Activated CD4-positive, alpha-beta T cell treated with anti-CD3 and anti-CD28 coated beads for 36 hours (primary cell): ENCODE measurements around the gene STYXL1. TPM values are rescaled to one million over a fixed set of nuclear protein-coding genes. Genes with fewer than 3 reads are reported as not detected.

Experiments
- ATAC-seq: fragments of 200-7000 bp; cut with Tn5 transposase; one replicate; pipeline ENCODE4 v1.10.0; 2021; ENCODE audit warnings: mild to moderate bottlenecking, moderate library complexity
- CTCF ChIA-PET: fragments of 350-600 bp; sonication (Branson Sonifier 250); formaldehyde crosslinking; loops from one replicate; lab custom pipeline; 2021; ENCODE audit warnings: antibody characterized with exemption; lab: Charles Lee
- POLR2A ChIA-PET: fragments of 350-600 bp; sonication (Branson Sonifier 250); formaldehyde crosslinking; loops from one replicate; lab custom pipeline; 2021; ENCODE audit warnings: antibody characterized with exemption, inconsistent platforms; lab: Charles Lee
- DNase-seq: peaks from one replicate; pipeline ENCODE4 v3.0.0-alpha.2; 2020
- H3K27ac Mint-ChIP-seq: one replicate; pipeline ENCODE4 v1.8.0; 2021; ENCODE audit warnings: mixed read lengths
- H3K27me3 Mint-ChIP-seq: one replicate; pipeline ENCODE4 v1.8.0; 2021; ENCODE audit warnings: mixed read lengths
- H3K36me3 Mint-ChIP-seq: one replicate; pipeline ENCODE4 v1.8.0; 2021; ENCODE audit warnings: low read depth, mixed read lengths
- H3K4me1 Mint-ChIP-seq: one replicate; pipeline ENCODE4 v1.8.0; 2021; ENCODE audit warnings: mixed read lengths
- H3K4me3 Mint-ChIP-seq: one replicate; pipeline ENCODE4 v1.8.0; 2021; ENCODE audit warnings: mild to moderate bottlenecking, moderate library complexity, mixed read lengths
- H3K9me3 Mint-ChIP-seq: one replicate; pipeline ENCODE4 v1.8.0; 2021; ENCODE audit warnings: low read depth, mixed read lengths
- intact Hi-C, 2 experiments: fragments of 100-400 bp; cut with DNase I in 1 of 2; cut with micrococcal nuclease in 1 of 2; formaldehyde crosslinking; loops; one replicate each; pipeline versions ENCODE4 v1.14.2 to v1.15.1; 2022 to 2024; cut with DNase I, micrococcal nuclease
- total RNA-seq, 2 experiments: library from RNA; stranded (reverse); gene quantifications; one replicate each; pipeline ENCODE4 v1.2.3, GENCODE V29; 2021

STYXL1 gene
- total RNA-seq, 2 experiments from 2014 or later, result 47.5 to 50.5 TPM

- ATAC-seq (no peak), DNase-seq (no peak)
- ChIA-PET POLR2A (no interaction called here), CTCF (no interaction called here)
- Mint-ChIP-seq H3K9me3 (no peaks in the 10 kb centered on the region), H3K4me1 (no peaks in the 10 kb centered on the region), H3K27me3 (no peaks in the 10 kb centered on the region), H3K27ac (no peak overlapping the region), H3K36me3 (peaks cover 5% of the 10 kb centered on the region), H3K4me3 (no peak overlapping the region)
- intact Hi-C loops, result no loop called here
Measured at GRCh38 chr7:75962607-75963380, 85.0 kb downstream of the STYXL1 start.

DNA sequence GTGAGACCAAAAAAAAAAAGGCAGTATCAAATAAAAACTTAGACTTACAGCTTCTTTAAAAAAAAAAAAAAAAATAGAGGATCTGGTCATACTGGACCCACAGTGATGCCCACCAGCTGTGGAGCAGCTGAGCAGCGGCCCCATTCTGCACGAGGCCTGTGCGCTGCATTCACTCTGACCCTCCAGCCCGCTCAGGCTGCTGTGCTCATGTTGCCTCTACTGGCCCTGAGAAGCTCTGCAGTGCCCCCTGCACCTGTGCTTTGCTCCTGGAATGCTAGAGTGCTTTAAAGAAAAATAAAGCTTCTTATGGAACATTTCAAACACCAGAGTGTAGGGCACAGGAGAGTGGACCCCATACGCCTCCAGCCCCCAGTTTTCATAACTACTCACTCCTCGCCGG lies 86.6 kb downstream of the STYXL1 start:
- Mint-ChIP-seq H3K27me3 (no peaks in the 10 kb centered on the region), H3K36me3 (peaks cover 5% of the 10 kb centered on the region), H3K27ac (no peak overlapping the region), H3K4me1 (no peaks in the 10 kb centered on the region), H3K9me3 (no peaks in the 10 kb centered on the region), H3K4me3 (no peak overlapping the region)
- POLR2A ChIA-PET, result no interaction called here
- CTCF ChIA-PET, result interaction anchor here (0.6 to 0.9 kb wide), 2 partner anchors 23 to 59 kb away, joined by 3 read pairs; no protein-coding TSS in a partner anchor
- DNase-seq (no peak), ATAC-seq (no peak)
- intact Hi-C loops, result no loop called here

GRCh38 chr7:75960372-75960771 lies 87.4 kb downstream of the STYXL1 start:
- no peak overlapping the region for H3K4me3 Mint-ChIP-seq
- H3K4me1 Mint-ChIP-seq, result no peaks in the 10 kb centered on the region
- CTCF ChIA-PET, result no interaction called here
- peaks cover 5% of the 10 kb centered on the region for H3K36me3 Mint-ChIP-seq
- DNase-seq (no peak), ATAC-seq (no peak)
- intact Hi-C loops, result no loop called here
- no peaks in the 10 kb centered on the region for H3K27me3 Mint-ChIP-seq
- POLR2A ChIA-PET, result no interaction called here
- no peaks in the 10 kb centered on the region for H3K9me3 Mint-ChIP-seq
- no peak overlapping the region for H3K27ac Mint-ChIP-seq

DNA sequence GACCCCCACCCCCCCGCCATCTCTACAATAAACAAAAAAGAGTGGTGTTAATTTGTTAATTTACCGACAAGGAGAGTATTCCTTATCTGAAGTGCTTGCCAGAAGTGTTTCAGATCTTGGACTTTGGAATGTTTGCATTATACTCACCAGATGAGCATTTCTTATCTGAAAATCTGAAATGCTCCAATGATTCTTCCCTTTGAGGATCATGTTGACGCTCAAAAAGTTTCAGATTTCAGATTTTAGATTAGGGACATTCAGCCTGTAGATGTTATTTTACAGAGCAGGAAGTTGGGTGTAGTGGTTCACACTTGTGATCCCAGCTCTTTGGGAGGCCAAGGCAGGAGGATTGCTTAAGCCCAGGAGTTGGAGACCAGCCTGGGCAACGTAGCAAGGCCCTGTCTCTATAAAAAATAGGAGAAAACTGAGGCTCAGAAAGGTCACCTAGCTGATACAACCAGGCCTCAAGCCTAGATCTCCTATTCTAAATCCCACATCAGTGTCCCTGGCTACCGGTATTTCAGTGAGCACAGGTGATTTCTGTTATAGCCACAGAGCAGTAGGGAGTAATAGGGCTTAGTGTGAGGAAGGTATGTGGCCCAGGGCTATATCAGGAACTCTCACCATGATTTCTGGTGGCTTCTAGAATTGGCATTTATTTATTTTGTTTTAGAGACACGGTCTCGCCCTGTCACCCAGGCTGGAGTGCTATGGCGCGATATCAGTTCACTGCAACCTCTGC lies 88.8 kb downstream of the STYXL1 start:
- ChIA-PET POLR2A (no interaction called here), CTCF (no interaction called here)
- Mint-ChIP-seq H3K27ac (no peak overlapping the region), H3K27me3 (no peaks in the 10 kb centered on the region), H3K4me3 (no peak overlapping the region), H3K4me1 (no peaks in the 10 kb centered on the region), H3K36me3 (peaks cover 7% of the 10 kb centered on the region), H3K9me3 (no peaks in the 10 kb centered on the region)
- ATAC-seq, result no peak
- intact Hi-C loops, result no loop called here
- DNase-seq, result no peak

DNA sequence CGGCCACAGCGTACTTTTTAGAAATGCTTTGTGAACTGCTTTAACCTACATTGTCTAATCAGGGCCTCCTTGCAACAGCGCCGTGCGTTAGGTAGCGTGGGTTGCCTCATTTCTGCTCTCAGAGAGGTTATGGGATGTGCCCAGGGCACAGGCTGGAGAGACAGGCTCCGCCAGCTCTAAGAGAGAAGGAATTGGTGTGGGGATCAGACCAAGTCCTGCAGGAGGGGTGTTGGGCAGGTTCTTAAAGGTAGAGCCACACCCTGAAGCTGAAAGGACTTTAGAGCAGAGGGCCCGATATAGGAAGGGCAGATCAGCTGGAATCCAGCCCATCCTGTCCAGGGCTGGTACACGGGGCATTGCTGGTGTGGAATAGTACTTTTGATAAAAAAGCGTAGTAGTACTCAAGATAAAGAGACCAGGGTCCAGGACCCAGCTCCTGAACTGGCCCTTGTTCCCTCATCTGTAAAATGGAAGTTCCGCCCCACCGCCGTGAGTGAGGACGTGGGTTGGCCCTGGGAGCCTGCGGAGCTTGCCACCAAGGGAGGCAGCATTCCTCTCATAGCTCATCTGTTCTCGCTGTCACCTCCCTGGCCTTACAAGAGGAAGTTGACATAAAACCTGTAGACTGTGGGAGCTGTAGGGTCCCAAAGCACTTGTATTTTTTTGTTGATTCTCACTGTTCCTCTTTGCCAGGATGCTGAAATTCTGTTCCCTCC lies 90.6 kb downstream of the STYXL1 start:
- Mint-ChIP-seq H3K4me1 (no peaks in the 10 kb centered on the region), H3K36me3 (peaks cover 6% of the 10 kb centered on the region), H3K9me3 (no peaks in the 10 kb centered on the region), H3K4me3 (no peak overlapping the region), H3K27me3 (no peaks in the 10 kb centered on the region), H3K27ac (no peak overlapping the region)
- ATAC-seq (no peak), DNase-seq (no peak)
- POLR2A ChIA-PET, result no interaction called here
- intact Hi-C loops, result no loop called here
- CTCF ChIA-PET, result interaction anchor here (0.5 kb wide), 1 partner anchor 234 kb away, joined by 3 read pairs; no protein-coding TSS in a partner anchor

DNA sequence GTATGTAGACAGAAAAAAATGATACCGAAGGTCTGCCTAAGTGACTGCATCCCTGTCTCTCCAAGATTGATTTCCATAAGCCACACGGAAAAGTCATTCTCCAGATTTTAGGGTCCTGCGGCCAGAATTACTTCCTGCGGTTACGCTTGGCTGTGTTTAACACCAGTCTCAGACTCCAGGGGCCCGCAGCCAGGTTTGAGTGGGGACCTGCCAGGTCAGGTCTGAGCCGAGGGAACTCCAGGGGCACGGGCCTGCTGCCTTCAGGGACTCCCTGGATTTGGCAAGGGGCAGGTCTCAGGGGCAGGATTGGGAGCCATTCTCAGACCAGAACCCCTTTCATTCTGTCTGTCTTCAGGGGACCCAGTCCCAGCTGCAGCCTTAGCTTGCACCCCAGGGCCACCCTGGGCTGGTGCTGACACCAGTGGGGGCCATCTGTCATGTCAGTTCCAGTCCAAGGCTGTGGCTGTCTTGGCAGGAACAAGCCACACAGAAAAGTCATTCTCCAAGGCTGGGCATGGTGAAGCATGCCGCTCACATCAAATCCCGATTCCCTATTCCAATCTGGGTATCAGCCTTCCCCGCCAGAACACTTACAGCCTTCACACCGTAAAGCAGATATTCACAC lies 92.4 kb downstream of the STYXL1 start:
- ChIA-PET POLR2A (interaction anchor here (0.6 kb wide), 1 partner anchor 554 kb away, joined by 3 read pairs; no protein-coding TSS in a partner anchor), CTCF (no interaction called here)
- Mint-ChIP-seq H3K27ac (no peak overlapping the region), H3K4me1 (no peaks in the 10 kb centered on the region), H3K9me3 (no peaks in the 10 kb centered on the region), H3K36me3 (peaks cover 6% of the 10 kb centered on the region), H3K27me3 (no peaks in the 10 kb centered on the region), H3K4me3 (no peak overlapping the region)
- no peak for DNase-seq
- no peak for ATAC-seq
- intact Hi-C loops, result no loop called here

DNA sequence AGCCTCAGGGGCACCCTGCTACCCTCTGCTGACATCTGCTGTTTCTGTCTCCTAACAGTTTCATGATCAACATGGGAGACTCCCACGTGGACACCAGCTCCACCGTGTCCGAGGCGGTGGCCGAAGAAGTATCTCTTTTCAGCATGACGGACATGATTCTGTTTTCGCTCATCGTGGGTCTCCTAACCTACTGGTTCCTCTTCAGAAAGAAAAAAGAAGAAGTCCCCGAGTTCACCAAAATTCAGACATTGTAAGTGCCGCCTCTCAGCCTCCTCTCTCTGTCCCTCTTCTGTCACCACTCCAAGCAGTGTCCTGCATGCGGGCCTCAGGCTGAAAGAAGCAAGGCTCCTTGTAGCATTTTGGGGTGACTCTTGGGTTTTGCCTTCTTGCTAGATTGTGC lies 93.9 kb downstream of the STYXL1 start:
- intact Hi-C loops, result no loop called here
- Mint-ChIP-seq H3K27ac (no peak overlapping the region), H3K4me1 (no peaks in the 10 kb centered on the region), H3K27me3 (no peaks in the 10 kb centered on the region), H3K36me3 (peaks cover 6% of the 10 kb centered on the region), H3K9me3 (no peaks in the 10 kb centered on the region), H3K4me3 (no peak overlapping the region)
- ChIA-PET CTCF (interaction anchor here (1.3 kb wide), 1 partner anchor 87 kb away, joined by 3 read pairs; no protein-coding TSS in a partner anchor), POLR2A (no interaction called here)
- DNase-seq, result no peak
- ATAC-seq, result no peak

DNA sequence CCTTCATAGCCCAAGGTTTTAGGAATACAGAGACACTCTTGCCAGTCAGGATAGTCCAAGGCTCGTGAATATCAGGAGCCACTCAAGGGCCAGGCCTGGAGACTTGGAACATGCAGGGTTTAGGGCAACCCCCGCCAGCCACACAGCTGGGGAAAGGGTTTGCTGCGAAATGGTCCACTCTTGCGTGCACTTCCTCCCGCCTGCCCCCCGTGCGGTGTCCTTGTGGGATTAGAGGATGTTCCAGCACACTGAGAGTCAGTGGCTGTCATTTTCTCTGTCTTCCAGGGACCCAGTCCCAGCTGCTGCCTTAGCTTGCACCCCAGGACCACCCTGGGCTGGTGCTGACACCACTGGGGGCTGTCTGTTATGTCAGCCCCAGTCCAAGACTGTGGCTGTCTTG lies 94.4 kb downstream of the STYXL1 start:
- ATAC-seq, result no peak
- Mint-ChIP-seq H3K4me1 (no peaks in the 10 kb centered on the region), H3K4me3 (no peak overlapping the region), H3K9me3 (no peaks in the 10 kb centered on the region), H3K27me3 (no peaks in the 10 kb centered on the region), H3K27ac (no peak overlapping the region), H3K36me3 (peaks cover 3% of the 10 kb centered on the region)
- ChIA-PET CTCF (no interaction called here), POLR2A (no interaction called here)
- intact Hi-C loops, result no loop called here
- no peak for DNase-seq

DNA sequence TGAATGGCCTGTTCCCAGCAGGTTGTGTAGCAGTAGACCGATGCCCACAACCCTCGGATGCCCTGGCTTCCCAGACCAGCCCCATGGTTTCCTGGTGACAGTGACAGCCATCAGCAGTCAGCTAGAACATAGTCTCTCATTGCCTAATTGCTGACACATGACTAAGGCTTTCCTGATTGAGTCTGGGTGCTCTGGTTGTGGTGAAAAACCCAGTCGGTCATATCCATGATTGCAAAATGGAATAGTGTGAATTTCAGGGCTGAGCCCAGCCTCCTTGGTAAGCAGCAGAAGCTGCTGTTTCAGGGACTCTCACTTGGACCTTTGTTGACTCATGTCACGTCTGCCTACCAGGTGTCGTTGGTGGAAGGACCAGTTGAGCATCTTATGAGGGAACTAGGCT lies 96.3 kb downstream of the STYXL1 start:
- ChIA-PET POLR2A (no interaction called here), CTCF (no interaction called here)
- no peak overlapping the region for H3K4me3 Mint-ChIP-seq
- ATAC-seq (no peak), DNase-seq (no peak)
- H3K36me3 Mint-ChIP-seq, result peaks cover 3% of the 10 kb centered on the region
- no peaks in the 10 kb centered on the region for H3K27me3 Mint-ChIP-seq
- intact Hi-C loops, result no loop called here
- no peaks in the 10 kb centered on the region for H3K9me3 Mint-ChIP-seq
- no peaks in the 10 kb centered on the region for H3K4me1 Mint-ChIP-seq
- H3K27ac Mint-ChIP-seq, result no peak overlapping the region

DNA sequence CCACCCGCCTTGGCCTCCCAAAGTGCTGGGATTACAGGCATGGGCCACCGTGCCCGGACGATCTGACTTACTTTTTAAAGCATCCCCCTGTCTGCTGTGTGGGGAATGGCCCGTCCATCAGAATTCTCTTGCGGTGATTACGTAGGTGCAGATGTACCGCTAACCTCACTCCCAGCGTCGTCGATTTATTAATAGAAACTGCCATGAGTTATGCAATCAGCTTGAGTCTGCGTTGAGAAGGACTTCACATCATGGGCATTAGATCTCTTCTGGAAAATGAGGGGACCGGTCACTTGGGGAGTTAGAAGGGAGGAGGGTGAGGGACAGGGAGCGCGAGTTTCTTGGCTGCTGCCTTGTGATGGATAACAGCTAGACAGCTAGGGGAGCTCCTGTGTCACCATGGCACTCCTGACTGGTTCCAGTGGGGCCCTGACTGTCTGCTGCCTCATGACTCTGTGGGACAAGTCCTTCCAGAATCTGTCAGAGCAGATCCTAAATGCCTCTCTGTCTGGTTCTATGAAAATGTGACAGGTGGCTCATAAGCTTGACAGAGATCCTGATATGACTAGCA lies 97.6 kb downstream of the STYXL1 start:
- POLR2A ChIA-PET, result no interaction called here
- peaks cover 6% of the 10 kb centered on the region for H3K4me1 Mint-ChIP-seq
- CTCF ChIA-PET, result interaction anchor here (0.6 kb wide), 1 partner anchor 147 kb away, joined by 4 read pairs; no protein-coding TSS in a partner anchor
- H3K27ac Mint-ChIP-seq, result no peak overlapping the region
- DNase-seq (no peak), ATAC-seq (no peak)
- no peak overlapping the region for H3K4me3 Mint-ChIP-seq
- H3K36me3 Mint-ChIP-seq, result peaks cover 3% of the 10 kb centered on the region
- no peaks in the 10 kb centered on the region for H3K9me3 Mint-ChIP-seq
- no peaks in the 10 kb centered on the region for H3K27me3 Mint-ChIP-seq
- intact Hi-C loops, result no loop called here

DNA sequence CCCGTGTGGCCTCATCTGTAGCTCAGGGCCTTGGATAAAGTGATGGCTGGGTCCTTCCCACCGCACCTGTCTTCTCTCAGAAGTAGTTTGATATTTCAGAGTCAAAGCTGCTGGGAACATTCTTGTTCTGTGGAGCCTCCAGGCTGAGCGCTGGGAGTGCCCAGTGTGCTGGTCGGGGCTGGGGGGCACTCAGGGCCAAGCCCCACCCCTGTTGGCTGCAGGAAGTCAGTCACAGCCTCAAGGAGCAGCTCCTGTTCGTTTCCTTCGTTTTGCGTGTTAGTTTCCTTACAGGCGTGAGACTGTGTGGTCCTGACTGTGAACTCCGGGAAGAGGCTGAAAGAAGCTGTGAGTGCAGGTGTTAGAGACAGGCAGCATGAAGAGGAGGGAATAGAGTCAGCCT lies 99.6 kb downstream of the STYXL1 start:
- H3K9me3 Mint-ChIP-seq, result no peaks in the 10 kb centered on the region
- H3K4me1 Mint-ChIP-seq, result peaks cover 15% of the 10 kb centered on the region
- DNase-seq (no peak), ATAC-seq (no peak)
- intact Hi-C loops, result no loop called here
- CTCF ChIA-PET, result no interaction called here
- H3K36me3 Mint-ChIP-seq, result no peaks in the 10 kb centered on the region
- H3K4me3 Mint-ChIP-seq, result no peak overlapping the region
- no peaks in the 10 kb centered on the region for H3K27me3 Mint-ChIP-seq
- POLR2A ChIA-PET, result no interaction called here
- H3K27ac Mint-ChIP-seq, result no peak overlapping the region
